HG02763 (cell line): ENCODE results near the gene KCNJ13.

ENCODE experiments used
- ATAC-seq: cut with Tn5 transposase; IDR thresholded peaks from one replicate; pipeline ENCODE4 v1.9.1; 2021; ENCODE audit warnings: mild to moderate bottlenecking, moderate library complexity; ENCODE audit not compliant: unreplicated experiment

The KCNJ13 gene

GRCh38 chr2:232776435-232776834 lies at the start of gene KCNJ13:
TSS of gene KCNJ13 (minus strand) at chr2:232776565. CDS start at chr2:232771362, 5,203 bp downstream.
- no peak for ATAC-seq

GRCh38 chr2:232817756-232818155 lies 41.4 kb upstream of the KCNJ13 start:
- ATAC-seq, result no peak

GRCh38 chr2:232816657-232817056 lies 40.3 kb upstream of the KCNJ13 start:
- ATAC-seq, result no peak

- ATAC-seq, result no peak
These were observed 39.2 kb upstream of the KCNJ13 start for GRCh38 chr2:232815569-232815968.

- no peak for ATAC-seq
These were observed 34.1 kb upstream of the KCNJ13 start for GRCh38 chr2:232810444-232810843.

- no peak for ATAC-seq
These were observed 33.2 kb upstream of the KCNJ13 start for GRCh38 chr2:232809349-232810124.

GRCh38 chr2:232802091-232802490 lies 25.7 kb upstream of the KCNJ13 start:
- ATAC-seq, result no peak

GRCh38 chr2:232800166-232800565 lies 23.8 kb upstream of the KCNJ13 start:
- ATAC-seq, result no peak

GRCh38 chr2:232798187-232798586 lies 21.8 kb upstream of the KCNJ13 start:
- ATAC-seq, result no peak

- no peak for ATAC-seq
These were observed 19.6 kb upstream of the KCNJ13 start for GRCh38 chr2:232795920-232796319.

GRCh38 chr2:232794981-232795380 lies 18.6 kb upstream of the KCNJ13 start:
- no peak for ATAC-seq

- ATAC-seq, result no peak
These were observed 16.9 kb upstream of the KCNJ13 start for GRCh38 chr2:232793271-232793670.

- no peak for ATAC-seq
These were observed 15.2 kb upstream of the KCNJ13 start for GRCh38 chr2:232791518-232791917.

- no peak for ATAC-seq
These were observed 12.7 kb upstream of the KCNJ13 start for GRCh38 chr2:232789082-232789481.

GRCh38 chr2:232787806-232788205 lies 11.4 kb upstream of the KCNJ13 start:
- ATAC-seq, result no peak

- no peak for ATAC-seq
These were observed 6.9 kb upstream of the KCNJ13 start for GRCh38 chr2:232783278-232783677.

- ATAC-seq, result peak; percentile 79
These were observed 5.4 kb upstream of the KCNJ13 start for GRCh38 chr2:232781765-232782164.

- ATAC-seq, result no peak
These were observed 3.6 kb upstream of the KCNJ13 start for GRCh38 chr2:232779934-232780333.

GRCh38 chr2:232779465-232779864 lies 3.1 kb upstream of the KCNJ13 start:
- ATAC-seq, result no peak

- no peak for ATAC-seq
These were observed 911 bp upstream of the KCNJ13 start for GRCh38 chr2:232777276-232777675.

GRCh38 chr2:232773815-232774214 lies 2.5 kb downstream of the KCNJ13 start:
- ATAC-seq, result no peak

GRCh38 chr2:232772531-232772930 lies 3.8 kb downstream of the KCNJ13 start:
- ATAC-seq, result peak; percentile 70

- ATAC-seq, result no peak
These were observed 4.5 kb downstream of the KCNJ13 start for GRCh38 chr2:232771870-232772269.
